ENCODE data around the gene NKX3-2. TPM values are rescaled to one million over a fixed set of nuclear protein-coding genes. Genes with fewer than 3 reads are reported as not detected.

Gene NKX3-2
- total and polyA plus RNA-seq, 2 donors, result under 0.01 to 0.05 TPM

DNA sequence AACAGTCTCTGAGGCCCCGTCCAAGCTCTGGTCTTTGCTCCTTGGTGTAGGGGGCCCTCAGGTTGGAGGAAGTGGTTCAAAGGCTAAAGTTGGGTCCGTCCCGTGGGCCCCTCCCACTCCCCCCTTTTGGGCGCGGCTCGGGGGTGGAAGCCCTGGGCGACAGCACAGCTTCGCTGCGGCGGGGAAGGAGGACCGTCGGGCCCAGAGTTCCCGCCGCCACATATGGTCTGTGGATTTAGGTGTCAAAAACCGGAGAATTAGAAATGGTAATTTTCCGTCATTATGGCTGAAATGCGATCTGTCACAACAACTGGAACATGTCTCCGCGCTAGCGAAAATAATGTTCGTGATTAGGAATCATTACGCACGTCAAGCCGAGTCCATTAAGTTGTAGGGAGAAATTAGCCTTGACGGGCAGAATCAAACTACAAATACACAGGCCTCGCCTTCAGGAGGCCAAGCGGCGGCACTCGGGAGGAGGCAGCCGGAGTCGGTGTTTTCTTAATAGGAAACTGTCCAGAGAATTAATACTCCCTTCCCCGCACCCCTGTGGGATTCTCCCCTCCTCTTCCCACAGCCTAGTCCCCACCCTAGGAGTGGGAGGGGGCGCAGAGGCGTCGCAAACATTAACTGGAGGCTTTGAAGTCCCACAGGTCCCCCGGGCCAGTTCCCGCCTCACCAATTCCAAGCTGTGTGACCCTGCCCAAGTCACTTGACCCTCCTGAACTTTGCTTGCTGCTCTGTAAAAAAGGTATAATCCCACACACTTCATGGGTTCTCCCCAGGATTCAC is 15.0 kb downstream of the NKX3-2 start:
- Histone ChIP-seq H3K9me3 (ENCODE audit: control insufficient read depth in 2 of 2, insufficient read depth in 1 of 2, low read length in 1 of 2) (peaks cover 8 to 14% of the 10 kb centered on the region in 2 donors), H3K36me3 (ENCODE audit: control insufficient read depth in 2 of 2, insufficient read depth in 2 of 2, low read length in 1 of 2) (no peaks in the 10 kb centered on the region), H3K27me3 (ENCODE audit: control insufficient read depth in 2 of 2, insufficient read depth in 1 of 2, low read length in 1 of 2) (peaks cover 94 to 99% of the 10 kb centered on the region in 2 donors), H3K4me1 (ENCODE audit: control insufficient read depth in 2 of 2, insufficient read depth in 2 of 2, low read length in 2 of 2) (no peaks in the 10 kb centered on the region), H3K27ac (ENCODE audit: low read depth in 1 of 2, low read length in 1 of 2) (no peak overlapping the region), H3K4me3 (ENCODE audit: low read length in 2 of 2) (no peak overlapping the region)
- WGBS, result 10% methylated on average over 37 of the region's 37 CpGs
- no peak for DNase-seq (ENCODE audit: low read depth in 6 of 9, low spot score in 9 of 9)

DNA sequence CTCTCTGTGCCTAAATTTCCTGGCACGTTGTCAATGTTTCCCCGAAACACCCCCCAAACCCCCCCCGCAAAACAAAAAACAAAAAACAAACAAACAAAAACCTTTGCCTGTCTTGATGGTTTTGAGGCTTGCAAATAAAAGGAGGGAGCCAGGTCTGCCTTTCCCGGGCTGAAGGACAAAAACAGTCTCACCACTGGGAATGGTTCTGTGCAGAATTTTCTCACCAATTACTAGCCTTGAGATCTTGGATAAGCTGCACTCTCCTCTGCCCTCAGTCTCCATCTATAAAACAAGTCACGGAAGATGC is 15.5 kb downstream of the NKX3-2 start:
- Histone ChIP-seq H3K4me3 (ENCODE audit: low read length in 2 of 2) (no peak overlapping the region), H3K4me1 (ENCODE audit: control insufficient read depth in 2 of 2, insufficient read depth in 2 of 2, low read length in 2 of 2) (no peaks in the 10 kb centered on the region), H3K9me3 (ENCODE audit: control insufficient read depth in 2 of 2, insufficient read depth in 1 of 2, low read length in 1 of 2) (peaks cover 12 to 19% of the 10 kb centered on the region in 2 donors), H3K36me3 (ENCODE audit: control insufficient read depth in 2 of 2, insufficient read depth in 2 of 2, low read length in 1 of 2) (no peaks in the 10 kb centered on the region), H3K27ac (ENCODE audit: low read depth in 1 of 2, low read length in 1 of 2) (no peak overlapping the region), H3K27me3 (ENCODE audit: control insufficient read depth in 2 of 2, insufficient read depth in 1 of 2, low read length in 1 of 2) (peaks cover 94 to 99% of the 10 kb centered on the region in 2 donors)
- WGBS, result 8% methylated on average over 5 of the region's 5 CpGs
- DNase-seq (ENCODE audit: low read depth in 6 of 9, low spot score in 9 of 9), result no peak

DNA sequence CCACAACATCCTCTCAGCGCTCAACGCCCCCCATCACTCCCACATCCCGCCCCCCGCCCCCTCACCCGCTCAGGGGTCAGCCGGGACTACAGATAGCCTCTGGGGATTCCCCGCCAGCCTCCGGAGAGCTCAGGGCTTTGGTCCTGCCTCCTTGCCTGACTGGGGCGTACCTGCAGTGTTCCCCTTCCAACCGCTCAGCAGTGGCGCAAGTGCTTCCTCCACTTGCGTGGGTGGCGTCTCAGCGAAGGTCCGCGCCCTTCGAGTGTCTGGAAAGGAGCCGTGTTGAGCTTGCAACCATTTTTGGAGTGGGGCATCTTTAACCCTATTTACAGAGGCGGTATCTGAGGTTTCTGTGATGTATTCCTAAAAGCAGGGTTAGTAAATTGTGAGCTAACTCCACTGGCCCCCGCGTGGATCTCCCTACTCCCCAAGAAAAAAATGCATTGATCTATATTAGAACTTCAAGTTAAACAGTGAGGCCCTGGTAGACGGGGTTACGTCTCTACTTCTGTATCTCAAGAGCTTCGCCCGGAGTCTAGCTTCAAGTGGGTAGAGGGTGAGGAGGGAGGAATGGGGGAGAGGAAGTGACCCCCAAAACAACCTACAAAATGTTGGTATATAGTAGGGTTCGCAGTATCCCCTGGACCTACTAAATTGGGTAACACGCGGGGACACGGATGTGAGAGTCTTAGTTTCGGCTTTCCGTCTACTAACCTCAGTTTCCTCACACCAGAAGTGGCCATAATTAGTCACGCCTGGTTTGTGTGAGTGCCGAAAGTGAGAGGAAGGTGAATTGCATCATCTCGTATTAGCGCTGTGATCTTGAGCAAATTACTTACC is 16.1 kb downstream of the NKX3-2 start:
- WGBS, result 6% methylated on average over 35 of the region's 35 CpGs
- H3K9me3 ChIP-seq (ENCODE audit: control insufficient read depth in 2 of 2, insufficient read depth in 1 of 2, low read length in 1 of 2), result peaks cover 14 to 22% of the 10 kb centered on the region in 2 donors
- no peak overlapping the region for H3K27ac ChIP-seq (ENCODE audit: low read depth in 1 of 2, low read length in 1 of 2)
- no peaks in the 10 kb centered on the region for H3K36me3 ChIP-seq (ENCODE audit: control insufficient read depth in 2 of 2, insufficient read depth in 2 of 2, low read length in 1 of 2)
- H3K27me3 ChIP-seq (ENCODE audit: control insufficient read depth in 2 of 2, insufficient read depth in 1 of 2, low read length in 1 of 2), result peaks cover 94 to 100% of the 10 kb centered on the region in 2 donors
- H3K4me3 ChIP-seq (ENCODE audit: low read length in 2 of 2), result no peak overlapping the region
- peak in 1 of 9 donors; percentile 21 for DNase-seq (ENCODE audit: low read depth in 6 of 9, low spot score in 9 of 9)
- no peaks in the 10 kb centered on the region for H3K4me1 ChIP-seq (ENCODE audit: control insufficient read depth in 2 of 2, insufficient read depth in 2 of 2, low read length in 2 of 2)

DNA sequence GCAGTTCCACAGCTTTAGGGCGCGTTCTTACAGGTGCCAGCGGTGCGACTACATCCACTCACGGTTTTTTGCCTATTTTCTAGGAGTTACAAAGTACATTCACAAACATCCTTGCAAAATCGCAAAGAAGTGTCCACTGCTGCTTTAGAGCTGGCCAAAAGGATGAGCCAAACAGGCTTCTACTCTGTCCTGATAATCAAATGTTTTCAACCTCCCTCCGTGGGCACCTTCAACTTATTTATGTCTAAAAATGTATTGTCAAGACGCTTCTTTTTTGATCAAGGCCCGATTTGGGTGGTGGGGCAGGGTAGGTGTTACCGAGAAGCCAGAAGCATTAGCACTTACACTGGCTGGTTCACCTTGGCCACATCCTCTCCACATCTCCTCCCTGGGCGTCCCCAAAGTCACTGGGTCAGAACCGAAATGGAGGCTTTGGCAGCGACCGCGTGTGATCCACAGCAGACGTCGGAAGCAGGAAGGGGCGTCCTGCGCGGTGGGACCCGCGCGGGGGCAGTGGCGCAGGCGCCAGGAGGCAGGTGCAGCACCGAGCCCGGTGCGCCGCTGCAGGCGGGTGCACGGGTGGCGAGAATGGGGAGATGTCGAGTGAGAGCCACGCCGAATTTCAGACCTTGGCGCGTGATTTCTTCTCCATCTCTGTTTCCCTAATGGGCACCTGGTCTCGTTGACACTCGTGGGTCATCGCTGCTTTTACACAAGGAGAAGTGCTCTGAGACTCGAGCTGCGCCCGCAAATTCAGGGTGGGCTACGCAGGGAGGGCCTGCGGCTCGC is 16.9 kb downstream of the NKX3-2 start:
- H3K4me3 ChIP-seq (ENCODE audit: low read length in 2 of 2), result no peak overlapping the region
- peaks cover 14 to 22% of the 10 kb centered on the region in 2 donors for H3K9me3 ChIP-seq (ENCODE audit: control insufficient read depth in 2 of 2, insufficient read depth in 1 of 2, low read length in 1 of 2)
- H3K4me1 ChIP-seq (ENCODE audit: control insufficient read depth in 2 of 2, insufficient read depth in 2 of 2, low read length in 2 of 2), result peaks cover 0 to 2% of the 10 kb centered on the region in 2 donors
- WGBS, result 4% methylated on average over 46 of the region's 46 CpGs
- peak in 1 of 9 donors; percentile 15 for DNase-seq (ENCODE audit: low read depth in 6 of 9, low spot score in 9 of 9)
- no peaks in the 10 kb centered on the region for H3K36me3 ChIP-seq (ENCODE audit: control insufficient read depth in 2 of 2, insufficient read depth in 2 of 2, low read length in 1 of 2)
- peaks cover 95 to 100% of the 10 kb centered on the region in 2 donors for H3K27me3 ChIP-seq (ENCODE audit: control insufficient read depth in 2 of 2, insufficient read depth in 1 of 2, low read length in 1 of 2)
- no peak overlapping the region for H3K27ac ChIP-seq (ENCODE audit: low read depth in 1 of 2, low read length in 1 of 2)

DNA sequence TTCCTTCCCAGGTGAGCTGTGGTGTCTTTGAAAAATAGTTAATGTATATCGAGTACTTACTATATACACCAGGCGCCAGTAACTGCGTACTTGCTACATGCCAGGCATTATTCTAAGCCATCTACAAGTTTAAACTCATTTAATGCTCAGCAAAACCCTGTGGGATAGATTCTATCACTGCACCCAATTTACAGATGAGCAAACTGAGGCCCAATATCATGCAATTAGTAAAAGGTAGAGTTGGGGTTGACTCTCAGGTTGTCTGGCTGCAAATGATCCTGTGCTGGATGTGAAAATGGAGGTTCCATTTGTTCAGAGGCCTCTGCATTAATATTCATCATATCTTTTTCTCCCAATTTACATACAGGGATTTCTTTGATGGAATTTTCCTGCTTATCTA is 17.6 kb downstream of the NKX3-2 start:
- H3K36me3 ChIP-seq (ENCODE audit: control insufficient read depth in 2 of 2, insufficient read depth in 2 of 2, low read length in 1 of 2), result no peaks in the 10 kb centered on the region
- H3K4me3 ChIP-seq (ENCODE audit: low read length in 2 of 2), result no peak overlapping the region
- H3K27me3 ChIP-seq (ENCODE audit: control insufficient read depth in 2 of 2, insufficient read depth in 1 of 2, low read length in 1 of 2), result peaks cover 92 to 100% of the 10 kb centered on the region in 2 donors
- H3K9me3 ChIP-seq (ENCODE audit: control insufficient read depth in 2 of 2, insufficient read depth in 1 of 2, low read length in 1 of 2), result peaks cover 14 to 25% of the 10 kb centered on the region in 2 donors
- H3K4me1 ChIP-seq (ENCODE audit: control insufficient read depth in 2 of 2, insufficient read depth in 2 of 2, low read length in 2 of 2), result peaks cover 0 to 2% of the 10 kb centered on the region in 2 donors
- DNase-seq (ENCODE audit: low read depth in 6 of 9, low spot score in 9 of 9), result no peak
- 37% methylated on average over 3 of the region's 3 CpGs for WGBS
- no peak overlapping the region for H3K27ac ChIP-seq (ENCODE audit: low read depth in 1 of 2, low read length in 1 of 2)

DNA sequence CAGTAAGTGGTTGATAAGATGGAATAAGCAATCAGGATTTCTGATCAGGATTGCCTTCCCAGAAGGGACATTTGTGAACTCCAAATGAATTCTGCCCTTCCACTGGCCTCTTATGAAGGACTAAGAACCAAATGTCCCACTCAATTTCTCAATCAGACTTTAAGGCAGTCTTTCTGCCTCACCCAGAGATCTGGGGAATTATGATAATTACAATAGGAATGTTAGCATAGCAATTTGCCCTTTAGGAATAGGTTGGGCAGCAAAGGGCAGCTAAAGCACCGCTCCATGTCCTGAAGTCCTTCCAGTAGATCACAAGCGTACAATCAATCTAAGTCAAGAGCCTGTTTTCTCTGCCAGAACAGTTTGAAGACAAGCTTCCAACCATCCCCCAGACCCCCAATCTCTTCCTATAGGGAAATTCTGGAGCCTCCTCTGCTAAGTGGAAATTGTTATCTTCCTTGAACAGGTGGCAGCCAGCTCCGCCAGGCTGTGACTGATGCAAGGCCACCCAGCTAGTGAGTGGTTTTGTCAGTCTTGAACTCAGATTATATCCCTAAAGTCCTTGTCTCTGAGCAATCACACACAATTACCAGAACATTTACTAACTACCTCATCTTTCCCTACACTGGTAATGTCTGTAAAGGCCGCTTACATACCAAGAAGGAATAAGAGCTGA is 18.6 kb downstream of the NKX3-2 start:
- H3K9me3 ChIP-seq (ENCODE audit: control insufficient read depth in 2 of 2, insufficient read depth in 1 of 2, low read length in 1 of 2), result peaks cover 15 to 18% of the 10 kb centered on the region in 2 donors
- H3K27ac ChIP-seq (ENCODE audit: low read depth in 1 of 2, low read length in 1 of 2), result no peak overlapping the region
- 51% methylated on average over 4 of the region's 4 CpGs for WGBS
- H3K36me3 ChIP-seq (ENCODE audit: control insufficient read depth in 2 of 2, insufficient read depth in 2 of 2, low read length in 1 of 2), result no peaks in the 10 kb centered on the region
- no peak overlapping the region for H3K4me3 ChIP-seq (ENCODE audit: low read length in 2 of 2)
- DNase-seq (ENCODE audit: low read depth in 6 of 9, low spot score in 9 of 9), result no peak
- H3K27me3 ChIP-seq (ENCODE audit: control insufficient read depth in 2 of 2, insufficient read depth in 1 of 2, low read length in 1 of 2), result peaks cover 89 to 100% of the 10 kb centered on the region in 2 donors
- H3K4me1 ChIP-seq (ENCODE audit: control insufficient read depth in 2 of 2, insufficient read depth in 2 of 2, low read length in 2 of 2), result peaks cover 0 to 2% of the 10 kb centered on the region in 2 donors

DNA sequence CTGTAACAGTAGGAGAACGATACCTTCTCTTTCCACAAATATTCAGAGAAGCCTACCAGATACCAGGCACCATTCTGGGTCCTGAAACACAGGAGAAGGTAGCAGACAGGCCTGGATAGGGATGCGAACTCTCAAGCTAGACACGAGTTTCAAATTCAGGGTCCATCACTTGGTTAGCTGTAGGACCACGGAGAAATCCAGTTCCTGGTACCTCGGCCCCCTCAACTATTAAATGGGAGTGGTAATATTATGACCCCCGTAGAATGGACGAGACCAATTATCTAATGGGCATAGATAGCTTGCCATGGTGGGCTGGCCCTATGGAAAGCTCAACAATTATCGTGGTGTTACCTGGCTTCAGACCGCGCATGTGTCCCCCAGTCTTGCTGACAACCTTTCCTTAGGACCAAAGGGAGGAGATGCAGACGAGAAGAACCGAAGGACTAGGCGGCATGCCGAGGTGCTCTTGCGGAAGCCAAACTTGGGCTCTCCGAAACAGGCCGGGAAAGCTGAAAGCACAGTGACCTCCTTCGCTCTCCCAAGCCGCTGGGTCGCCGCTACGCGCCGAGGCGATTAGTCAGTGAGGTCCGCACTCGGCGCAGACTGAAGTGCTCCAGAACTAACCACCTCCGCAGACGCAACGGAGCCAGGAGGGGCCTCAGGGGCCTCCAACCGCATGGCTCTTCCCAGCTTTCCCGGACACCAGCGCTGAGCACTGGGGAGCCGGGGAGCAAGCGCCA is 19.6 kb downstream of the NKX3-2 start:
- Histone ChIP-seq H3K4me3 (ENCODE audit: low read length in 2 of 2) (no peak overlapping the region), H3K27ac (ENCODE audit: low read depth in 1 of 2, low read length in 1 of 2) (no peak overlapping the region), H3K27me3 (ENCODE audit: control insufficient read depth in 2 of 2, insufficient read depth in 1 of 2, low read length in 1 of 2) (peaks cover 82 to 98% of the 10 kb centered on the region in 2 donors), H3K4me1 (ENCODE audit: control insufficient read depth in 2 of 2, insufficient read depth in 2 of 2, low read length in 2 of 2) (peaks cover 0 to 2% of the 10 kb centered on the region in 2 donors), H3K36me3 (ENCODE audit: control insufficient read depth in 2 of 2, insufficient read depth in 2 of 2, low read length in 1 of 2) (no peaks in the 10 kb centered on the region), H3K9me3 (ENCODE audit: control insufficient read depth in 2 of 2, insufficient read depth in 1 of 2, low read length in 1 of 2) (peaks cover 15 to 17% of the 10 kb centered on the region in 2 donors)
- no peak for DNase-seq (ENCODE audit: low read depth in 6 of 9, low spot score in 9 of 9)
- 18% methylated on average over 36 of the region's 36 CpGs for WGBS
